NCI-H82 treated with DMSO at 0.1 percent for 48 hours (cell line): ENCODE results near the gene SNX25.

Experiments
- DNase-seq: peaks from one replicate; lab custom pipeline; 2025; ENCODE audit not compliant: unreplicated experiment; lab: John Stamatoyannopoulos, UW

SNX25 gene

GRCh38 chr4:185374027-185374426 lies 164.6 kb downstream of the SNX25 start:
- no peak for DNase-seq

GRCh38 chr4:185374573-185374972 lies 165.2 kb downstream of the SNX25 start:
- no peak for DNase-seq

- DNase-seq: no peak
Observed at GRCh38 chr4:185378264-185378663, 168.9 kb downstream of the SNX25 start.

- no peak for DNase-seq
Observed at GRCh38 chr4:185379326-185380295, 170.2 kb downstream of the SNX25 start.

DNA sequence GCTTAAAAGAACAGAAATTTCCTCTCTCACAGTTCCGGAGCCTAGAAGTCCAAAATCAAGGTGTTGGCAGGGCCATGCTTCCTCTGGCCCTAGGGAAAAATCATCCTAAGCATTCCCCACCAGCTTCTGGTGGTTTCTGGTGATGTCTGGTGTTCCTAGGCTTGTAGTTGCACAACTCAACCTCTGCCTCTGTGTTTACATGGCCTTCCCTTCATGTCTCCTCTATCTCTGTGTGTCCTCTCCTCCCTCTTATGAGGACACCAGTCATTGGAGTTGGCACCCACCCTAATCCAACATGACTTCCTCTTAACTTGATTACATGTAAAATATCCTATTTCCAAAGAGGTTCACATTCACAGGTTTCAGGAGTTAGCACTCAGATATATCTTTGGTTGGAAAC lies 170.9 kb downstream of the SNX25 start:
- DNase-seq: no peak

DNA sequence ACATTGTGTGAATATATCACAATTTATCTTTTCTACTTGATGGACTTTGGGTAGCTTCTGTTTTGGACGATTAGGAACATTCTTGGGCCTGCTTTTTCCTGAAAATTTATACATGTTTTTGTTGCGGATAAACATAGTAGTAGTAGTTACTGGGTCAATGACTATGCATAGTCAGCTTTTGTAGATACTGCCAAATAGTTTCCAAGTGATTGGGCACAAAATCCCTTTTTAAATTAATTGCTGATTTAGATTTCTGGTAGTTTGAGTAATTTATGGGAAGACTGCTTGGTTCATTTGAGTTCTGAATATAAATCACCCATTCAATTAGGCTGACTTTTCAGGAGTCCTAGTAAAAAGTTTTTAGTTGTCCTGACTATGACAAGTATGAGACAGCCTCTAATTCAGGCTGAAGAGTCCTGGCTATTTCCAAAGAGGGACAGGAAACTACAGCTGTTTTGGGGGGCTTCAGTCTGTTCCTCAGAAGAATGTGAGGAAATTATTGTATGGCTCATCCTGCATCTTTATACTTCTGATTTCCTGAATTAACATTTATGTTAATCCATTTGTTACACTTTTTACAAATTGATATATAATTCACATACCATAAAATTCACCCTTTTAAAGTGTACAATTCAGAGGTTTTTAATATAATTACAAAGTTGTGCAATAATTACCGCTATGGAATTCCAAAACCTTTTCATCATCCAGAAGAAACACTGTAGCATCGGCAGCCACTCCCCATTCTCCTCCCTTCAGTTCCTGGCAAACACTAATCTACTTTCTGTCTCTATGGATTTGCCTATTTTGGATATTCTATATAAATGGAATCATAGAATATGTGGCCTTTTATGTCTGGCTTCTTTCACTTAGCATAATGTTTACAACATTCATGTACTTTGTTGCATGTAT lies 172.1 kb downstream of the SNX25 start:
- no peak for DNase-seq

DNA sequence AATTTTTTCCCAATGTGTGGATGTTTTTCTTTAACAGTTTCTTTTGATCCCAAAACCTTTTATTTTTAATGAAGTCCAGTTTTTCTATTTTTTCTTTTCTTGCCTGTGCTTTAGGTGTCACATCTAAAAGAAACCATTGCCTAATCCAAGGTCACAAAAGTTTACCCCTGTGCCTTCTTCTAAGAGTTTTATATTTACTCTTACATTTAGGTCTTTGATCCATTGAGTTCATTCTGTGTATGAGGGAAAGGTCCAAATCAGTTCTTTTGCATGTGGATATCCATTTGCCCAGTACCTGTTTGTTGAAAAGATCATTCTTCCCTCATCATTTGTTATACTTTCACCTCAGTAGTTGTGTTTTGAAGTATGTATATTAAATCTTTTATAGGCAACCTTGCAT lies 173.4 kb downstream of the SNX25 start:
- no peak for DNase-seq

DNA sequence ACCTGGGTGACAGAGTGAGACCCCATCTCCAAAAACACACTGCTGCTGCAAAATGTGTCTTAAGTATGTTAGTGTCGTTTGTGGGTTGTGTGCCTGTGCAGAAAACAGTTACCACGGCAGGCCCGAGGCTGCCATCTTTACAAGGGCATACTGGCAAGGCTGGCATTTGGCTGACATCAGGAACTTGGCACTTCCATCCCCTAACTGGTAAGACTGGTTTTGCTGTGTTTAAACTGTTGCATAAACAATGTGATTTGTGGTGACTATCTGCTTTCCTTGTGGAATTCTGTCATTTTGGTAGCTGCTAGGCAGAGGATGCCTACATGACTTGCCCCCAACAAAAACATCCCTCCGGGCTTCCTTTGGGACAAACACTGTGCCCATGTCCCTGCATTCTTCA lies 174.1 kb downstream of the SNX25 start:
- no peak for DNase-seq

GRCh38 chr4:185384061-185384460 lies 174.7 kb downstream of the SNX25 start:
- DNase-seq: no peak

DNA sequence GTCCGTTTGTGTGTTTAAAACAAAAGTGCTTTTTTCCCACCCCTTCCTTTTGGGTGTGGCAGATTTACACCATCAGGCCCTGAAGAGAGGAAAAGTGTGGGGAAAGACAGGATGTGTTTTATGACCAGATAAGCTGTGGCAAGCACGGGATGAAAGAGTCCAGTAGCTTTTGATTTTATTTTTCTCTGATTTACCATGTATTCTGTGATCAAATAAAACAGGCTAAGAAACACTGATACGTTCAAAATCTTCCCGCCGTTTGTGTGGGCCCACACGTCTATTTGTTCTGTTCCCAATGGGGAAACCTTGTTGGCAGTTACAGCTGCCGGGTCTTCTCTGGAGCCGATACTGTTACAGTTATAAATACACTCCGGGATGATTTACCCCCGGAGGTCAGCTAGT lies 175.5 kb downstream of the SNX25 start:
- DNase-seq: no peak

DNA sequence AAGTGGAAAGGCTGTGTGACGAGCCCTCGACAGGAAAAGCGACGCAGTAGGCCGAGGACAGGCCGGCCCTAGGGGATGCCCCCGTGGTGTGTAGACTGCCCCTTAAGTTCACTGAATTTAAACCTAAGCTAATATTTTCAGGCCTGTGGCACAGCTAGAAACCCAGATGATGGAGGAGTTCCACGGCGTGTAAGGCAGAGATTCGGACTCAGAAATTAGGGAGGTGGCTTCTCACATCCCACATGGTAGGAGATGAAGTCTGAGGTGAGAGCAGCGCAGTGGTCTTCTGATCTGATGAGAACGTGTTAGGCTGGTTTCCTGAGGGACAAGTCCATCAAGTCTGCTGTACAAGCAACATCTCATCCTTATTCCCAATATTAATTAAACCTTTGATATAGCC lies 178.6 kb downstream of the SNX25 start:
- DNase-seq: no peak

- no peak for DNase-seq
Observed at GRCh38 chr4:185390941-185391340, 181.5 kb downstream of the SNX25 start.

- no peak for DNase-seq
Observed at GRCh38 chr4:185392156-185392555, 182.8 kb downstream of the SNX25 start.

DNA sequence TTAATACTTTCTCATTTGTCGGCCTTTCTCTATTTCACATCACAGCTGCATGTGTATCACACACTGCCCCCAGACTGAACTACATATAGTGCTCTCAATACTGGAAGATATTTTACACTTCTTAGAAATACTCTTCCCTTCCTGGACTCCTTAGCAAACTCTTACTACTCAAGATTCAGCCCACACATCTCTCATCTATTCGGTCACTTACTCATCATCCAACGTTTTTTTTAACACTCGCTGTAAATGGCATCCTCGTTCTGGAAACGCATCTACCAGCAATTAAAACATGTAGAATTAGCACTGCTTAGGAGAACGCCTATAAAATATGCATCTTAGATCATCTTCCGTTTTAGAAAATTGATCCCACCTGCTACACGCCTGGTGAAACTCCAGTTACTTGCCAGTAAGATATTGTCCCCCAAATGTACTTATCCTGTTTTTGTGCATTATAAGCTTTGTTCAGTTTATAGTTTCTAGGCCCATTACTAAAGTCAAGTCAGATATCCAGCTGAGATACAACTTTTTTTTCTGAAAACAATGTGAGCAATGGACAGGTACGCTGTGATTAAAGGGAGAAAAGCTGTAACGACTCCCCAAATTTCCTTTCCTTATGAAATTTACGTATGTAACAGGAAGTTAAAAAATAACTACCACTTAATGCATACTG lies 185.3 kb downstream of the SNX25 start:
- DNase-seq: no peak

DNA sequence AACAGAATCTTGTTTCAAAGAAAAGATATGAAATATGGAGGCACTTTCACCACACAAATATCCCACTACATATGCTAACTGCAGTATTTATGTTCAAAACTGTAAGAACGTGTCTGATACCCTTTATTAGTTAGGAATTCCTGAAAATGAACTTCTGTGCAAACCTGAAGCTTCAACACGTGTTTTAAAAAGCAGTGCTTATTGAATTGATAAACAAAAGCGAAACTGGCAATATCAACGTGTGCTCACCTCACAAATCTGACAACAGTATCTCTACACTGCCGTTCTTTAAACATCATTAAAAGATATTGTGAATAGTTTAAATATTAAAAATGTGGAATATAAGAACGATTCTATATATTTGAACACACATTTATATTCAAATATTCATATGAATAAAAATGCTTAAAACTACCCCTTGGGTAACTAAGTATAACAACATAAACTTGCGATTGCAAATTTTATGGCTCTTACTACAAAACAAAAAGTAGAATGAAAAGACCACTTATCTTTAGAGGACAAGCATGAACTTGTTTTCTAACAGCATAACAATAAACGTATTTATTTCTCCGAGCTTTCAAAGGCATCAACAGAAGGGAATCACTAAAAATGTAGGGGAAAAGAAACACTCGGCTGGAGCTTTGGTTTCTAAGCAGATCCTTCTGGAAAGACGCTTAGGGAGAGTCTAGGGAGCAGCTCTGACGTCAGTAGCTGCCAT lies 186.0 kb downstream of the SNX25 start, which contains the start of gene LRP2BP:
TSS of gene LRP2BP (minus strand) at position 687 of the 718 bp plus-strand sequence. CDS start 17,738 bp downstream, outside the sequence.
- DNase-seq: peak; percentile 9

DNA sequence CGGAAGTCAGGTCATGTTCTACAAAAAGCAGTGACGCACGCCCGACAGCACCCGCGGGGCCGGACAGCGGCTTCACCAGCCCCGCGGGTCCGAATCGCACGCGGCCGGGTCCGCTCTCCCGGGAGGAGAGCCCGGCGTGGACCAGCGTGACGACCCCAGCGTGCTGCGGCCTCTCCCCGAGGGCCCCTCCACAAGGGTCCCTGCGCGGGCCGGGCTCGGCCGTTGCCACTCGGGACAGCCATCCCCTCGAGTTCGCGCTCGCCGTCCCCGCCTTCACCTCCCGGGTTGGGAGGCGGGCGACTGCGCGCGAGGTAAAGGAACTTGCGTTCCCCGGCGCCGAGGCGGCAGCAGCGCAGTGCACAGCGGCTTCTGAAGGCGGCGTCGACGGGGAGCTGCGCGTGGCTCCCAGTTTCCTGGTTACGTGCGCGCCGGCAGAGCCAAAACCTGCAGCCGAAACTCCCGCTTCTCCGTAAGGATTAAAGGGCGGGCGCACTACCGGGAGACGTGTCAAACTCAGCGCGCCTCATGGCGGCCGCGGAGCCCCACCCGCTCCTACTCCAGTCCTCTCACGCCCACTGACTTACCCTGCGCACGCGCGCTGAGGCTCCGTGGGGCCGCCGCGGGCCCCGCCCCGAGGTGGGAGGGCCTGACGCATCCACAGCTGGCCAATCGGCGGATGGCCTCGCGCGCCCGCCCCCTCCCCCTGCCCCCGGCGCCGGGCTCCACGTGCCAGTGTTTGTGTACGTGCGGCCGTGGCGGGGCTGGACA lies 186.7 kb downstream of the SNX25 start:
- peak; percentile 89 for DNase-seq

DNA sequence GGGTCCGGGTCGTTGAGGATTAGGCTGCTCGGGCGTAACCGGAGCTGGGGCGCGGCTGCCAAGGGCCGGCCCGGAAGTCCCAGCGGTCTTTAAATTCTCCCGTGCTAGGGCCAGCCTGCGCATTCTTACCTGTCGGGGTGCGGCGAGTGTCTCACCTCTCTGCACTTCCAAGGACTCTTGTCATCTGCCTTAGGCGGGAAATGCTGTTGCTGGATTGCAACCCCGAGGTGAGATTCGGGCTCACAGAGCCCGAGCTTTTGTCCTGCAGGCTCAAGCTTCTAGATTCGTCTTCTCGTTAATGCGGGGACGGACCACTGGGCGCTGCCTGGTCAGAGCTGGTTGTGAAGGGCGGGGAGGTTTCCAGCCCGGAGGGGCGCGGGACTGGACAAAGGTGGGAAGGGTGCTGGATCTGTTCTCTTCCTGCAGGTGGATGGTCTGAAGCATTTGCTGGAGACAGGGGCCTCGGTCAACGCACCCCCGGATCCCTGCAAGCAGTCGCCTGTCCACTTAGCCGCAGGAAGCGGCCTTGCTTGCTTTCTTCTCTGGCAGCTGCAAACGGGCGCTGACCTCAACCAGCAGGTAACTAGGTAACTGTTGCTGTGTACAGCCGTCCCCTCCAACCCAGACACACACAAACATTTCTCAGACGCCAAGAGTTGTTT lies 187.5 kb downstream of the SNX25 start, which contains the start of gene ANKRD37:
TSS of gene ANKRD37 (plus strand) at position 118 of the 662 bp plus-strand sequence. CDS start at position 201, 83 bp downstream.
- DNase-seq: no peak

DNA sequence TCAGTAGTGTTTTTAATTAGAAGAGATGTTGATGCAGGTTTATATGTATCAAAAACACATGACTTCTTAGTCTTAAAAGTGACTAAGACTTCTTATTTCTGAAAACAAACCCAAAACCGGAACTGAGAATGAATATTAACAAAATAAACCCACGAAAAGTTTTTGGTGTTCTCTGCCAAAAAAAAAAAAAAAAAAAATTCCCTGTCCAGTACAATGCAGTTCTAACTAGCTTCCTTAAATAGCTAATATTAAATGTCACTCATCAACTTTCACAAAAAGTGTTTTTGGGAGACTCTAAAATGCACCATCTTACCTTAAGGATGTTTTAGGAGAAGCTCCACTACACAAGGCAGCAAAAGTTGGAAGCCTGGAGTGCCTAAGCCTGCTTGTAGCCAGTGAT lies 189.2 kb downstream of the SNX25 start:
- no peak for DNase-seq

DNA sequence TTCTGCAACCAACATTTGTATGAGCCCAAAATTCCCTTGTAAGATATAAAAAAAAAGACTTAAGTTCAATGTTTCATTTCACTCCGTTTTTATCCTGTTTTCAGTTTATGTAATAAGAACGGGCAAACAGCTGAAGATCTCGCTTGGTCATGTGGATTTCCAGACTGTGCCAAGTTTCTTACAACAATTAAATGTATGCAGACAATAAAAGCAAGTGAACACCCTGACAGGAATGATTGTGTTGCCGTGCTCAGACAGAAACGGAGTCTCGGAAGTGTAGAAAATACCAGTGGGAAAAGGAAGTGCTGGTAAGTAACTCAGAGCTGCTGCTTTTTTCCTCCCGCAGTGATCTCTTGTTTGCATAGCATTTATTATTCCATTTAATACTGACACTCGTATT lies 190.1 kb downstream of the SNX25 start:
- DNase-seq: no peak
